ENCODE results near the gene CNNM3. TPM values are rescaled to one million over a fixed set of nuclear protein-coding genes. Genes with fewer than 3 reads are reported as not detected.

Gene CNNM3
- total and polyA plus RNA-seq, 4 donors: 10.0 to 19.8 (median 16.1) TPM

GRCh38 chr2:96783388-96783787 is 32.7 kb upstream of the CNNM3 start:
- Histone ChIP-seq H3K9ac (ENCODE audit: low read depth in 1 of 2, low read length in 2 of 2) (no peak overlapping the region), H3K36me3 (ENCODE audit: control insufficient read depth in 4 of 4, insufficient read depth in 3 of 4, low read depth in 1 of 4, low read length in 3 of 4) (no peaks in the 10 kb centered on the region), H3K27ac (ENCODE audit: low read depth in 1 of 2, low read length in 2 of 2) (no peak overlapping the region), H3K9me3 (ENCODE audit: control insufficient read depth in 4 of 4, low read length in 3 of 4) (no peaks in the 10 kb centered on the region), H3K27me3 (ENCODE audit: control insufficient read depth in 4 of 4, insufficient read depth in 4 of 4, low read length in 3 of 4) (no peaks in the 10 kb centered on the region), H3K4me1 (ENCODE audit: control insufficient read depth in 4 of 4, insufficient read depth in 4 of 4, low read length in 3 of 4) (peaks cover 0 to 16% (median 6%) of the 10 kb centered on the region in 4 donors), H3K4me3 (ENCODE audit: low read depth in 1 of 3, low read length in 3 of 3) (no peak overlapping the region)
- TF ChIP-seq, protein P1, sequence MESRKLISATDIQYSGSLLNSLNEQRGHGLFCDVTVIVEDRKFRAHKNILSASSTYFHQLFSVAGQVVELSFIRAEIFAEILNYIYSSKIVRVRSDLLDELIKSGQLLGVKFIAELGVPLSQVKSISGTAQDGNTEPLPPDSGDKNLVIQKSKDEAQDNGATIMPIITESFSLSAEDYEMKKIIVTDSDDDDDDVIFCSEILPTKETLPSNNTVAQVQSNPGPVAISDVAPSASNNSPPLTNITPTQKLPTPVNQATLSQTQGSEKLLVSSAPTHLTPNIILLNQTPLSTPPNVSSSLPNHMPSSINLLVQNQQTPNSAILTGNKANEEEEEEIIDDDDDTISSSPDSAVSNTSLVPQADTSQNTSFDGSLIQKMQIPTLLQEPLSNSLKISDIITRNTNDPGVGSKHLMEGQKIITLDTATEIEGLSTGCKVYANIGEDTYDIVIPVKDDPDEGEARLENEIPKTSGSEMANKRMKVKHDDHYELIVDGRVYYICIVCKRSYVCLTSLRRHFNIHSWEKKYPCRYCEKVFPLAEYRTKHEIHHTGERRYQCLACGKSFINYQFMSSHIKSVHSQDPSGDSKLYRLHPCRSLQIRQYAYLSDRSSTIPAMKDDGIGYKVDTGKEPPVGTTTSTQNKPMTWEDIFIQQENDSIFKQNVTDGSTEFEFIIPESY (IDR thresholded peaks at IDR 0.05): no peak
- TF ChIP-seq MAX (IDR thresholded peaks at IDR 0.05) (no peak), EGR1 (IDR thresholded peaks at IDR 0.05; ENCODE audit: low read depth in 2 of 2) (no peak), SP1 (IDR thresholded peaks at IDR 0.05) (no peak), GABPA (IDR thresholded peaks at IDR 0.05 in 1 of 2, conservative IDR thresholded peaks at IDR 0.05 in 1 of 2) (no peak), RXRA (IDR thresholded peaks at IDR 0.05) (no peak), YY1 (IDR thresholded peaks at IDR 0.05) (no peak)
- TF ChIP-seq, protein P2, sequence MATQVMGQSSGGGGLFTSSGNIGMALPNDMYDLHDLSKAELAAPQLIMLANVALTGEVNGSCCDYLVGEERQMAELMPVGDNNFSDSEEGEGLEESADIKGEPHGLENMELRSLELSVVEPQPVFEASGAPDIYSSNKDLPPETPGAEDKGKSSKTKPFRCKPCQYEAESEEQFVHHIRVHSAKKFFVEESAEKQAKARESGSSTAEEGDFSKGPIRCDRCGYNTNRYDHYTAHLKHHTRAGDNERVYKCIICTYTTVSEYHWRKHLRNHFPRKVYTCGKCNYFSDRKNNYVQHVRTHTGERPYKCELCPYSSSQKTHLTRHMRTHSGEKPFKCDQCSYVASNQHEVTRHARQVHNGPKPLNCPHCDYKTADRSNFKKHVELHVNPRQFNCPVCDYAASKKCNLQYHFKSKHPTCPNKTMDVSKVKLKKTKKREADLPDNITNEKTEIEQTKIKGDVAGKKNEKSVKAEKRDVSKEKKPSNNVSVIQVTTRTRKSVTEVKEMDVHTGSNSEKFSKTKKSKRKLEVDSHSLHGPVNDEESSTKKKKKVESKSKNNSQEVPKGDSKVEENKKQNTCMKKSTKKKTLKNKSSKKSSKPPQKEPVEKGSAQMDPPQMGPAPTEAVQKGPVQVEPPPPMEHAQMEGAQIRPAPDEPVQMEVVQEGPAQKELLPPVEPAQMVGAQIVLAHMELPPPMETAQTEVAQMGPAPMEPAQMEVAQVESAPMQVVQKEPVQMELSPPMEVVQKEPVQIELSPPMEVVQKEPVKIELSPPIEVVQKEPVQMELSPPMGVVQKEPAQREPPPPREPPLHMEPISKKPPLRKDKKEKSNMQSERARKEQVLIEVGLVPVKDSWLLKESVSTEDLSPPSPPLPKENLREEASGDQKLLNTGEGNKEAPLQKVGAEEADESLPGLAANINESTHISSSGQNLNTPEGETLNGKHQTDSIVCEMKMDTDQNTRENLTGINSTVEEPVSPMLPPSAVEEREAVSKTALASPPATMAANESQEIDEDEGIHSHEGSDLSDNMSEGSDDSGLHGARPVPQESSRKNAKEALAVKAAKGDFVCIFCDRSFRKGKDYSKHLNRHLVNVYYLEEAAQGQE (IDR thresholded peaks at IDR 0.05): no peak
- TF ChIP-seq, protein P3, sequence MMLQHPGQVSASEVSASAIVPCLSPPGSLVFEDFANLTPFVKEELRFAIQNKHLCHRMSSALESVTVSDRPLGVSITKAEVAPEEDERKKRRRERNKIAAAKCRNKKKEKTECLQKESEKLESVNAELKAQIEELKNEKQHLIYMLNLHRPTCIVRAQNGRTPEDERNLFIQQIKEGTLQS (IDR thresholded peaks at IDR 0.05): no peak
- no peak for DNase-seq (ENCODE audit: low spot score)
- 90% methylated on average over 4 of the region's 4 CpGs for WGBS

GRCh38 chr2:96787411-96787810 is 28.7 kb upstream of the CNNM3 start:
- Histone ChIP-seq H3K9me3 (ENCODE audit: control insufficient read depth in 4 of 4, low read length in 3 of 4) (no peaks in the 10 kb centered on the region), H3K27ac (ENCODE audit: low read depth in 1 of 2, low read length in 2 of 2) (no peak overlapping the region), H3K9ac (ENCODE audit: low read depth in 1 of 2, low read length in 2 of 2) (no peak overlapping the region), H3K4me1 (ENCODE audit: control insufficient read depth in 4 of 4, insufficient read depth in 4 of 4, low read length in 3 of 4) (peaks cover 1 to 18% (median 7%) of the 10 kb centered on the region in 4 donors), H3K36me3 (ENCODE audit: control insufficient read depth in 4 of 4, insufficient read depth in 3 of 4, low read depth in 1 of 4, low read length in 3 of 4) (no peaks in the 10 kb centered on the region), H3K4me3 (ENCODE audit: low read depth in 1 of 3, low read length in 3 of 3) (no peak overlapping the region), H3K27me3 (ENCODE audit: control insufficient read depth in 4 of 4, insufficient read depth in 4 of 4, low read length in 3 of 4) (no peaks in the 10 kb centered on the region)
- 96% methylated on average over 3 of the region's 3 CpGs for WGBS
- no peak for TF ChIP-seq HNF4G (IDR thresholded peaks at IDR 0.05)
- no peak for TF ChIP-seq EGR1 (IDR thresholded peaks at IDR 0.05; ENCODE audit: low read depth in 2 of 2)
- TF ChIP-seq NR2F2 (IDR thresholded peaks at IDR 0.05): no peak
- TF ChIP-seq HNF4A (conservative IDR thresholded peaks at IDR 0.05): no peak
- TF ChIP-seq, protein P3 (IDR thresholded peaks at IDR 0.05): no peak
- no peak for TF ChIP-seq FOXA1 (IDR thresholded peaks at IDR 0.05)
- no peak for TF ChIP-seq RXRA (IDR thresholded peaks at IDR 0.05)
- no peak for TF ChIP-seq FOXA2 (IDR thresholded peaks at IDR 0.05)
- DNase-seq (ENCODE audit: low spot score): no peak

Data from liver (tissue), 9 donors.